GM19438 (cell line): Measurements from ENCODE around the gene MAPKAP1.

Experiments
- ATAC-seq: cut with Tn5 transposase; IDR thresholded peaks from one replicate; pipeline ENCODE4 v1.9.1; 2021; ENCODE audit warnings: low read depth; ENCODE audit not compliant: unreplicated experiment

Gene MAPKAP1

GRCh38 chr9:125438506-125439433 lies 268.2 kb downstream of the MAPKAP1 start:
- no peak for ATAC-seq

- ATAC-seq = no peak
Observed at GRCh38 chr9:125437771-125438221, 269.2 kb downstream of the MAPKAP1 start.

GRCh38 chr9:125436613-125437443 lies 270.2 kb downstream of the MAPKAP1 start:
- ATAC-seq = no peak

- ATAC-seq = no peak
Observed at GRCh38 chr9:125435776-125436612, 271.0 kb downstream of the MAPKAP1 start.

- ATAC-seq = no peak
Observed at GRCh38 chr9:125434986-125435775, 271.8 kb downstream of the MAPKAP1 start.

GRCh38 chr9:125433461-125434011 lies 273.5 kb downstream of the MAPKAP1 start:
- ATAC-seq = no peak

- no peak for ATAC-seq
Observed at GRCh38 chr9:125432715-125433385, 274.2 kb downstream of the MAPKAP1 start.

GRCh38 chr9:125431741-125432271 lies 275.2 kb downstream of the MAPKAP1 start:
- ATAC-seq = no peak

GRCh38 chr9:125431012-125431305 lies 276.0 kb downstream of the MAPKAP1 start:
- ATAC-seq = no peak

GRCh38 chr9:125430161-125431011 lies 276.6 kb downstream of the MAPKAP1 start:
- no peak for ATAC-seq

- no peak for ATAC-seq
Observed at GRCh38 chr9:125429476-125430160, 277.4 kb downstream of the MAPKAP1 start.

- no peak for ATAC-seq
Observed at GRCh38 chr9:125428902-125429467, 278.0 kb downstream of the MAPKAP1 start.

GRCh38 chr9:125428060-125428901 lies 278.7 kb downstream of the MAPKAP1 start:
- ATAC-seq = no peak

GRCh38 chr9:125427556-125427955 lies 279.5 kb downstream of the MAPKAP1 start:
- no peak for ATAC-seq

GRCh38 chr9:125426926-125427325 lies 280.1 kb downstream of the MAPKAP1 start:
- ATAC-seq = no peak

- no peak for ATAC-seq
Observed at GRCh38 chr9:125425901-125426515, 281.0 kb downstream of the MAPKAP1 start.
